Coronary artery (tissue), 2 donors: ENCODE results near the gene ARHGEF3.

ENCODE experiments used
- DNase-seq: peaks from one replicate; pipeline ENCODE4 v3.0.0-alpha.2; 2017; ENCODE audit warnings: low spot score
- H3K27ac ChIP-seq, 2 donors: fragments of 200-600 bp; sonication (generic); one replicate each; pipeline ENCODE4 v1.5.1; 2016 to 2019
- H3K4me3 ChIP-seq: fragments of 200-600 bp; sonication (generic); 2 replicates; pipeline ENCODE4 v1.5.1; 2016; ENCODE audit warnings: mild to moderate bottlenecking, moderate library complexity
- TF ChIP-seq, protein P1 (sequence below): fragments of 200-600 bp; sonication (generic); IDR thresholded peaks from one replicate; pipeline ENCODE4 v1.5.1; 2019; ENCODE audit warnings: antibody characterized with exemption

Gene ARHGEF3, protein sequence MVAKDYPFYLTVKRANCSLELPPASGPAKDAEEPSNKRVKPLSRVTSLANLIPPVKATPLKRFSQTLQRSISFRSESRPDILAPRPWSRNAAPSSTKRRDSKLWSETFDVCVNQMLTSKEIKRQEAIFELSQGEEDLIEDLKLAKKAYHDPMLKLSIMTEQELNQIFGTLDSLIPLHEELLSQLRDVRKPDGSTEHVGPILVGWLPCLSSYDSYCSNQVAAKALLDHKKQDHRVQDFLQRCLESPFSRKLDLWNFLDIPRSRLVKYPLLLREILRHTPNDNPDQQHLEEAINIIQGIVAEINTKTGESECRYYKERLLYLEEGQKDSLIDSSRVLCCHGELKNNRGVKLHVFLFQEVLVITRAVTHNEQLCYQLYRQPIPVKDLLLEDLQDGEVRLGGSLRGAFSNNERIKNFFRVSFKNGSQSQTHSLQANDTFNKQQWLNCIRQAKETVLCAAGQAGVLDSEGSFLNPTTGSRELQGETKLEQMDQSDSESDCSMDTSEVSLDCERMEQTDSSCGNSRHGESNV

DNA sequence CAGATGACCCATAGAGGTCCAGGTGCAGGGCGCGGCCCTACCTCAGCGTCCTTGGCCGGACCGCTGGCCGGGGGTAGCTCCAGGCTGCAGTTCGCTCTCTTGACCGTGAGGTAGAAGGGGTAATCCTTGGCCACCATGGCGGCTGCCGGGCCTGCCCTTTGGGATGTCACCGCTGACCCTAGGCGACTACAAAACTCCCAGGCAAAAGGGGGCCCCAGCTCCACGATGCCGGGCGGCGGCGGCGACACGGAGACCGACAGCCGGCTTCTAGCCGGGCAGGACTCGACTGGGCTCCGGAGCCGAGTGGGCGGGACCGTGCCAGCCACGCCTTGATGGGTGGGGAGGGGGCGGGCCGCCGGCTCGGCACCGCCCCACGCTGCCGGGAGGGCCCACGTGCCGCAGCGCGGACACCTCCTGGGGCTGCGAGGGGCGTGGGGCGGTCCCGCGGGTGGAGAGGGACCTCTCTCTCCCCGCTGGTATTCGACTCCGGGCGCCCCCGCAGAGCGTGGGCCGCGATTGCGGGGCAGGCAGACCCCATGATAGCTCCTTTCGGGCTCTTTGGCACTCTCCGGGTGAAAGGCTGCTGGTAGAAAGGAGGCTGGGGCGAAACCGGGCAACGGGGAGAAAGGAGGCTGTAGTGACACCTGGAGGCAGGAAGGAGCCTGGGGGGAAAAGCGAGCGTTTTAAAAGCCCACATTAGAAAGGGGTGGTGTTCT is at the start of gene ARHGEF3:
Gene ARHGEF3, minus strand, starts transcription at position 288 of the 716 bp plus-strand sequence. Its CDS starts 151 bp downstream, at position 137.
- TF ChIP-seq, protein P1, sequence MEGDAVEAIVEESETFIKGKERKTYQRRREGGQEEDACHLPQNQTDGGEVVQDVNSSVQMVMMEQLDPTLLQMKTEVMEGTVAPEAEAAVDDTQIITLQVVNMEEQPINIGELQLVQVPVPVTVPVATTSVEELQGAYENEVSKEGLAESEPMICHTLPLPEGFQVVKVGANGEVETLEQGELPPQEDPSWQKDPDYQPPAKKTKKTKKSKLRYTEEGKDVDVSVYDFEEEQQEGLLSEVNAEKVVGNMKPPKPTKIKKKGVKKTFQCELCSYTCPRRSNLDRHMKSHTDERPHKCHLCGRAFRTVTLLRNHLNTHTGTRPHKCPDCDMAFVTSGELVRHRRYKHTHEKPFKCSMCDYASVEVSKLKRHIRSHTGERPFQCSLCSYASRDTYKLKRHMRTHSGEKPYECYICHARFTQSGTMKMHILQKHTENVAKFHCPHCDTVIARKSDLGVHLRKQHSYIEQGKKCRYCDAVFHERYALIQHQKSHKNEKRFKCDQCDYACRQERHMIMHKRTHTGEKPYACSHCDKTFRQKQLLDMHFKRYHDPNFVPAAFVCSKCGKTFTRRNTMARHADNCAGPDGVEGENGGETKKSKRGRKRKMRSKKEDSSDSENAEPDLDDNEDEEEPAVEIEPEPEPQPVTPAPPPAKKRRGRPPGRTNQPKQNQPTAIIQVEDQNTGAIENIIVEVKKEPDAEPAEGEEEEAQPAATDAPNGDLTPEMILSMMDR, result peak; percentile 15
- Histone ChIP-seq H3K4me3 (peak within 1 kb of the TSS; percentile 77), H3K27ac (peak within 1 kb of the TSS; percentile 20 to 70)
- DNase-seq, result peak; percentile 85

DNA sequence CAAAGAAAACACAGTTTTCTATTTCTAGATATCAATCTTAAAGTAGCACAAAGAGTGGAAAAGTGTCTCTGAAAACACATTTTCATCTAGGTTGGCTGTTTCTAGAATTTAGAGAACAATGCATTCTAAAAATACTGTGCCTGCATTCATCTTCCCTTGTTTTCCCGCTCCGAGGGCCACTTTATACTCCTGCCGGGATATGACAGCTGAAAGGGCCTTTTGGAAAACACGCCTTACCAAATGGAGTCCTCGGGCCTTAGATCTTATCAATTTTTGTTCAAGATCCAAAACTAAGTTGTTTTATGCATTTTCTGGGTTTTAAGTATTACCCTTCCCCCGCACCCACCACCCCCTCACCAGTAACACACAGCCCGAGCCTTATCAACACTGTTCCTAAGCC is 47.9 kb upstream of the ARHGEF3 start:
- Histone ChIP-seq H3K27ac (no peak overlapping the region), H3K4me3 (no peak overlapping the region)
- DNase-seq, result no peak
- TF ChIP-seq, protein P1, result no peak

DNA sequence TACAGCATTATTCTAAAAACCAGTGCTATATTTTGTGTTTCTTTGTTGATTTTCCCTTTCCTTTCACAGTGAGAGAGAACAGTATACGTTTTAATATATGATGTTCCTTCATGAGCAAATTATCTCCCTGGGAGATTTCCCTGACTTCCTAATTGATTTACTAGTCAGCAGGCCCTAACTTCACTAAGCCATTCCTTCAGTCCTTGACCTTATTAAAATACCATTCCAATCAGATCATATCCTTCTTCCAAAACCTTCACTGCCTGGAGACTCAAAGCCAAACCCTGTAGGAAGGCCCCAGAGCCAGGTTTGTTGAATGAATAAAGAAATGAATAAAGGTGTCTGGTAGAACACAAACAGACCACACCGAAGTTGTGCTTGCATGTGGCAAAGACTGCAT is 43.8 kb upstream of the ARHGEF3 start:
- no peak for DNase-seq

DNA sequence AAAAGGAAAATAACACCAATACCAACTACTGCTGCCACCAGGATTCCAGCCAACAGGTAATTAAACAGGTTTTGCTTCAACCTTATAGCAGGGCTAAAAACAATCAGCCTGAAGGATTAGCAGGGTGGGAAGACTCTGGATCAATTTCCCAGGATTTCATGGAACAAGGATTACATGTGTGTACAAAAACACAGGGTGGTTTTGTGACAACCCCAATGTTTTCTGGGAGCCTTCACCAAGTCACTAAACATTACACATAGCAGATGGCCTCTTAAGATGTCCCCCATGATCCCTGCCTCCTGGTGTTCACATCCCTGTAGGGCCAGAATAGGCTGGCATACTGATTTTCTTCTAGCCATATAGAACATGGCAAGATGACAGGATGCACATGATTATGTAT is 42.8 kb upstream of the ARHGEF3 start:
- TF ChIP-seq, protein P1, result no peak
- Histone ChIP-seq H3K27ac (no peak overlapping the region), H3K4me3 (no peak overlapping the region)
- no peak for DNase-seq

More for the DNA sequence above, 43.8 kb upstream of the ARHGEF3 start:
- Histone ChIP-seq H3K27ac (no peak overlapping the region), H3K4me3 (no peak overlapping the region)
- TF ChIP-seq, protein P1, result no peak

DNA sequence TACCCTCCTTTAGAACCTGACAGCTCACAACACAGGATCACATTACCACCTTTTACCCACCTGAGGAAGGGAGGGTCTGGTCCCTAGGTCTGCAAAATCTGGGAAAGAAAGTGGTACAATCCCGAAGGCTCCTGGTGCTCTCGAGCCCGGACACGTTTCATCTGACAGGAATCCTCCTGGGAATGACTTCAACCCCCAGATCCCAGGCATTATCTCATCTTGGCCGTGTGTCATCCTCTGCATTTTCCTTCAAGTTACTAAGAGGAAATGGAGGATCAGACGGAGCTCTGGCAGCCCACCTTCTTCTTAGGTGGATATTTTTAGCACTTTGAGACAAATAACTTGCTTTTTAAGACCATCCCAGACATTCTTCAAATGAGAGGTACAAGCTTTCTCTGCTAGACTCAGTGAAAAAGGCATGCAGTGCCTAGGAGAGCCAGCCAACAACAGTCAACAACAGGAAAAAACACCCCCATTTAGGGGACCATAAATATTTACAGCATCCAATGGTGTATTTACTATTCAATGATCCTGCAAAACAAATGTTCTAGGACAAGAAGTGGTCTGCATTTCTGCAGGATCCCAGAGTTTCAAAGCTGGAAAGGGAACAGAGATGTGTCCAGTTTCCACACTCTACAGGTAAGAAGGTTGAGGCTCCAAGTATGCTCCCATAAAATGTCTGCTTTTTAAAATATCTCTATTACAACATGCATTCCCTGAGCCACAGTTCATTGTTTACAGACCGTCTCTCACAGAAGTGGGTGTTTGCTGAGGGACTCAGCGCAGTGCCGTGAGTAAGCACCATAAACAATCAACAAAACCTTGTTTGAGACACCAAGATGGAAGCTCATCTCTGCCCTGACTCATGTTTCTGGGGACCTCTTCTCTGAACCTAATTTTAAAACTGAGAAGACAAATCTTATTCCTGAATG is 38.3 kb upstream of the ARHGEF3 start:
- H3K27ac ChIP-seq, result no peak overlapping the region

DNA sequence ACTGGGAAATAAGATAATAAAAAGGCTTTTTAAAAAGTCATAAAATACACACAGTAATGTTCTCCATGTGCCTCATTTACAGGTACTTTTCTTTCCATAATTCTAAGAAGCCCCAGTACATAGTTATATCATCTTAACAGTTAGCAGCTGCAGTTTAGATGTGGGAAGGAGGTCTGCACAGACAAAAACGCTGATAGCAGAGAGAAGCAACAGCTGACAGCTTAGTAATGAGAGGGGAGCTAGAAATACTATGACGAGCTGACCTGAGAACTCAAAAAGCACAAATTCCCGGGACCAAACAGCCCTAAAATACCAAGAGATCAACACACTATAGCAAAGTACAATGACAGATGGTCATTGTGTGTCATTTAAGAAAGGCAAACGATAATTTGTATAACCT is 36.7 kb upstream of the ARHGEF3 start:
- Histone ChIP-seq H3K4me3 (no peak overlapping the region), H3K27ac (no peak overlapping the region)
- no peak for DNase-seq
- TF ChIP-seq, protein P1, result no peak

More for the DNA sequence above, 38.3 kb upstream of the ARHGEF3 start:
- TF ChIP-seq, protein P1, result no peak
- no peak for DNase-seq
- no peak overlapping the region for H3K4me3 ChIP-seq
